ENCODE results near the gene SOCS3.
"Not testable (repeated sequence)": the region's sequence is repeated elsewhere in the genome, so short reads cannot be mapped to it uniquely, and the experiment has no call there.

Gene SOCS3

DNA sequence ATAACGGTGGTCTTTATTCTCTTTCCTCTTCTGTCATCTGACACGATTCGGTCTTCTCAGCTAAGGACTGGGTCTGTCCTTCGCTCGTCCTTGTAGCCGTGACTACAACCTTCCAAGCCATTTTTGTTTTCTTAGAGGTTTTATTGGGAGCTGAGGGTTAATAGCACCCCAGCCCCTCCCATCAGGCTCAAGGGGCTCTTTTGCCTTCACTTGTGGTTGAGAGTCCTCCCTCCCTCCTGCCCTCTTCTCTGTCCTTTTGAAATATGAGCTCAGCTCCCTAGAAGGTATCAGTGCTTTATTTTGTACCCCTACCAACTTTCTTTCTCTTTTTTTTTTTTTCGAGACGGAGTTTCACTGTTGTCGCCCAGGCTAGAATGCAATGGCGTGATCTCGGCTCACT lies 24.7 kb downstream of the SOCS3 start:
- H3K4me3 Mint-ChIP-seq = no peak overlapping the region
- ATAC-seq (replicated peaks) (no peak), DNase-seq (no peak)
- no peaks in the 10 kb centered on the region for H3K9me3 Mint-ChIP-seq
- H3K27me3 Mint-ChIP-seq = no peaks in the 10 kb centered on the region
- peaks cover 3% of the 10 kb centered on the region for H3K36me3 Mint-ChIP-seq (ENCODE audit: insufficient read depth)
- H3K27ac Mint-ChIP-seq = peak overlapping the region in 1 of 2 donors; percentile 87
- H3K4me1 Mint-ChIP-seq (ENCODE audit: low read depth in 2 of 2) = peaks cover 19 to 21% of the 10 kb centered on the region in 2 donors

- Mint-ChIP-seq H3K9me3 (no peaks in the 10 kb centered on the region), H3K27ac (peak overlapping the region; percentile 84 to 97), H3K4me1 (ENCODE audit: low read depth in 2 of 2) (peaks cover 20 to 26% of the 10 kb centered on the region in 2 donors), H3K4me3 (peak overlapping the region; percentile 4 to 51), H3K27me3 (no peaks in the 10 kb centered on the region), H3K36me3 (ENCODE audit: insufficient read depth) (peaks cover 3% of the 10 kb centered on the region)
- DNase-seq = no peak
- peak; percentile 64 for ATAC-seq (replicated peaks)
These were observed 26.9 kb downstream of the SOCS3 start for GRCh38 chr17:78332991-78333390.

- not testable (repeated sequence) for H3K27me3 Mint-ChIP-seq
- peak overlapping the region; percentile 67 to 84 for H3K27ac Mint-ChIP-seq
These were observed 28.5 kb downstream of the SOCS3 start for GRCh38 chr17:78331355-78331754.

DNA sequence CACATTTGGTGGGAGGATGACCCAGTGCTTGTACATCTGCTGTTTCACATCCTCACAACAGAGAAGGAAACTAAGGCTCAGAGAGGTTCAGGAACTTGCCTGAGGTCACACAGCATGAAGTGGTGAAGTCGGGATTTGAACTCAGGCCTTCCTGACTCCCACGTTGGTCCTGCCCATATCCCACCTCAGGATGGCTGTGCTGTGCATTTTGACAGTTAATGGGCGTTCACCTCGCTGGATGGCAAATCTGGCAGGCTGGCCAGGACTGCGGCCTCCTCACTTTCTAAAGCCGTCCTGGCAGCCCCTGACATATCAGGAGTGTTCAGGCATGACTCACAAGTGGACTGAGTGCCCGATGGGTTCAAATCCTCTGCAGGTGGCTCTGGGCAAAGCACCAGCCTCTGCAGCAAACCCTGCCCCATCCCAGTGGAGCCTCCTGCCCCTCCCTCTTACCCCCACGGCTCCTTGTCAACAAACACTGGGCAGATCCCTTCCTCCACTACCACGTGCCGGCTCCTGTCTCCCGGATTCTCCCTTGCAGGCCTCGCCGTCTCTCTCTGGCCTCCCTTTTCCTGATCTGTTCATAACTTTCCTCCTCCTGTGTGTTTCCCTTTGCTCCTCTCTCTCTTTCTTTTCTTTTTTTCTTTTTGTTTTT lies 29.2 kb downstream of the SOCS3 start:
- H3K27ac Mint-ChIP-seq = peak overlapping the region in 1 of 2 donors; percentile 67
- H3K4me1 Mint-ChIP-seq (ENCODE audit: low read depth in 2 of 2) = peaks cover 20 to 26% of the 10 kb centered on the region in 2 donors
- ATAC-seq (replicated peaks) = no peak

More at GRCh38 chr17:78331355-78331754, 28.5 kb downstream of the SOCS3 start:
- peaks cover 20 to 26% of the 10 kb centered on the region in 2 donors for H3K4me1 Mint-ChIP-seq (ENCODE audit: low read depth in 2 of 2)
- not testable (repeated sequence) for H3K9me3 Mint-ChIP-seq; ATAC-seq (replicated peaks); H3K36me3 Mint-ChIP-seq (ENCODE audit: insufficient read depth); DNase-seq; H3K4me3 Mint-ChIP-seq

GRCh38 chr17:78329263-78330059 lies 30.4 kb downstream of the SOCS3 start:
- Mint-ChIP-seq H3K36me3 (ENCODE audit: insufficient read depth) (peaks cover 3% of the 10 kb centered on the region), H3K4me3 (no peak overlapping the region), H3K27ac (peak overlapping the region; percentile 48 to 49), H3K4me1 (ENCODE audit: low read depth in 2 of 2) (peaks cover 21 to 27% of the 10 kb centered on the region in 2 donors), H3K27me3 (no peaks in the 10 kb centered on the region), H3K9me3 (no peaks in the 10 kb centered on the region)
- ATAC-seq (replicated peaks) (peak; percentile 62), DNase-seq (no peak)

More for the DNA sequence above, 29.2 kb downstream of the SOCS3 start:
- H3K36me3 Mint-ChIP-seq (ENCODE audit: insufficient read depth) = peaks cover 3% of the 10 kb centered on the region
- no peak for DNase-seq
- H3K9me3 Mint-ChIP-seq = no peaks in the 10 kb centered on the region
- no peaks in the 10 kb centered on the region for H3K27me3 Mint-ChIP-seq
- H3K4me3 Mint-ChIP-seq = no peak overlapping the region

DNA sequence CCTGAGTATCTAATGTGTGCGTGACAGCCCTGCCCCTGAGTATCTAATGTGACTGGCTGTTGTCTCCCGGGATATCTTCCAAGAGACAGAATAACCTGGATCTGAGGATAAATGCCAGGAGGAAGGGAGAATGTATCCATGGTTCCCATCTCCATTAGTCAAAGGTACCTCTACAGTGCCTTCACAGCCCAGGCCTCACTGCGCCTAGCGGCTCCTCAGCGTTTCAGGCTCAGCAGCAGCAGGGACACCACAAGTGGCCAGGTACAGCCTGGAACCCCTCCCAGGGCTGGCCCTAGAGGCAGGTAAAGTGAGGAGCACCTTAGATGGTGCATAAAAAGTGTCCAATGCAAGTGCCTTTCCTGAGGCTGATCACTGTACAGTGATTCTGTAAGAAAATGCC lies 32.0 kb downstream of the SOCS3 start:
- Mint-ChIP-seq H3K27me3 (no peaks in the 10 kb centered on the region), H3K27ac (no peak overlapping the region), H3K9me3 (no peaks in the 10 kb centered on the region), H3K4me3 (peak overlapping the region in 1 of 2 donors; percentile 44), H3K36me3 (ENCODE audit: insufficient read depth) (no peaks in the 10 kb centered on the region), H3K4me1 (ENCODE audit: low read depth in 2 of 2) (peaks cover 20 to 28% of the 10 kb centered on the region in 2 donors)
- DNase-seq (no peak), ATAC-seq (replicated peaks) (no peak)

GRCh38 chr17:78325076-78325687 lies 34.7 kb downstream of the SOCS3 start:
- no peak for ATAC-seq (replicated peaks)
- Mint-ChIP-seq H3K9me3 (no peaks in the 10 kb centered on the region), H3K36me3 (ENCODE audit: insufficient read depth) (no peaks in the 10 kb centered on the region), H3K4me1 (ENCODE audit: low read depth in 2 of 2) (peaks cover 15 to 25% of the 10 kb centered on the region in 2 donors), H3K27ac (peak overlapping the region in 1 of 2 donors; percentile 19), H3K4me3 (peak overlapping the region in 1 of 2 donors; percentile 45), H3K27me3 (no peaks in the 10 kb centered on the region)
- DNase-seq = no peak

DNA sequence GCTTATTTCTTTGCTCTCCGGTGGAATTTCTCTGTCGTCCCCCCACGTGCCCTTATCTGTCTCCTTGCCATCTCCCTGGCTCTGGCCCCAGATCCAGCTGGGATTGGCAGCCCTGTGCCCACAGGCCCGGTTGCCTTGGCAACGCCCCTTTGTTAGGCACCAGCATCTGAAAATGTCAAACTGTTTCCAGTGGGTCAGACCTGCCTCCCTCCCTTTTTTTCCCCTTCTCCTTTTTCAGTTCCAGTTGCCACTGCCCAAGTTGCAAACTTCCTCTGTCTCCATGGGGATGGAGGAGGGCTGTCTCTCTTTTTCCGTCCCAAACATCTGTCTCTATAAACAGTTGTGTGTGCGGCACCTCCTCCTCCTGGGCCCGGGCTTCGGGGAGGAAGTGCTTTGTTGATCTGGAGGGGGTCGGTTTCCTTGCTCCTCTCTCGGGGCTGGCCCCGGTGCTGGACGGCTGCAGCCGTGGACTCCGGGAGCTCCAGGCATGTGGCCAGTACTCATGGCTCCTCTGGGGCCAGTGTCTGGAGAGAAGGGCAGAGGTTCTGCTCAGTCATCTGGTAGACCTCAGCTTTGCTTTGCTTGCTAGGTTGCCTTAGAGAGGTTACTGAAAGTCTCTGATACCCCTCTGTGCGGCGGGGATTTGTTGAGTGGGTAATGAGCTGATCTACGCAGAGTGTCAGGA lies 35.3 kb downstream of the SOCS3 start:
- ATAC-seq (replicated peaks) (no peak), DNase-seq (no peak)
- H3K27ac Mint-ChIP-seq = peak overlapping the region; percentile 19 to 47
- peaks cover 15 to 22% of the 10 kb centered on the region in 2 donors for H3K4me1 Mint-ChIP-seq (ENCODE audit: low read depth in 2 of 2)
- no peaks in the 10 kb centered on the region for H3K9me3 Mint-ChIP-seq
- H3K27me3 Mint-ChIP-seq = no peaks in the 10 kb centered on the region
- H3K4me3 Mint-ChIP-seq = peak overlapping the region in 1 of 2 donors; percentile 45
- no peaks in the 10 kb centered on the region for H3K36me3 Mint-ChIP-seq (ENCODE audit: insufficient read depth)

GRCh38 chr17:78323826-78324390 lies 36.0 kb downstream of the SOCS3 start:
- H3K4me3 Mint-ChIP-seq = no peak overlapping the region

GRCh38 chr17:78322858-78323455 lies 36.9 kb downstream of the SOCS3 start:
- Mint-ChIP-seq H3K4me1 (ENCODE audit: low read depth in 2 of 2) (peaks cover 7 to 13% of the 10 kb centered on the region in 2 donors), H3K36me3 (ENCODE audit: insufficient read depth) (no peaks in the 10 kb centered on the region), H3K27me3 (no peaks in the 10 kb centered on the region), H3K9me3 (no peaks in the 10 kb centered on the region), H3K4me3 (no peak overlapping the region), H3K27ac (no peak overlapping the region)
- DNase-seq (no peak), ATAC-seq (replicated peaks) (no peak)

More at GRCh38 chr17:78323826-78324390, 36.0 kb downstream of the SOCS3 start:
- Mint-ChIP-seq H3K27ac (peak overlapping the region; percentile 19 to 47), H3K36me3 (ENCODE audit: insufficient read depth) (no peaks in the 10 kb centered on the region), H3K9me3 (no peaks in the 10 kb centered on the region), H3K4me1 (ENCODE audit: low read depth in 2 of 2) (peaks cover 12 to 16% of the 10 kb centered on the region in 2 donors), H3K27me3 (no peaks in the 10 kb centered on the region)
- ATAC-seq (replicated peaks) (no peak), DNase-seq (no peak)

GRCh38 chr17:78322327-78322857 lies 37.5 kb downstream of the SOCS3 start:
- no peak for ATAC-seq (replicated peaks)
- H3K27me3 Mint-ChIP-seq = peaks cover 0 to 4% of the 10 kb centered on the region in 2 donors
- H3K4me3 Mint-ChIP-seq = no peak overlapping the region
- peaks cover 10 to 13% of the 10 kb centered on the region in 2 donors for H3K4me1 Mint-ChIP-seq (ENCODE audit: low read depth in 2 of 2)
- no peak overlapping the region for H3K27ac Mint-ChIP-seq
- H3K9me3 Mint-ChIP-seq = no peaks in the 10 kb centered on the region
- H3K36me3 Mint-ChIP-seq (ENCODE audit: insufficient read depth) = no peaks in the 10 kb centered on the region
- no peak for DNase-seq

DNA sequence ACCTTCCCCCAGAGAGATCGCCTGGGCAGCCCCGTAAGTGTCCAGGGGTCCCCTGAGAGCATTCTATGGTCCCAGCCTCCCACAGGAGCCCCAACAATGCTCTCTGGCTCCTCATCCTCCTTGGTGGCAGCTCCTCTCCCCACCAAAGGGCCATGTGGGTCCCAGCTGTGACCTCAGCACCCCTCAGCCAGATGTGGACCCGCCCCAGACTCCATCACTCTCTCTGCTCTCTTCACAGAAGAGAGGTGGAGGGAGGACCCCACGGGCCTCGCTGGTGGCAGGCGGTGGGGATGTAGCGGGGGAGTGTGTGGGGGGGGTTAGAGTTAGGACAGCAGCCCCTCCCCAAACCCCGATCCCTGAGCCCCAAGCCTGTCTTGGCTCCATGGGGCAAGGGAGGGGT lies 41.0 kb downstream of the SOCS3 start:
- Mint-ChIP-seq H3K4me3 (no peak overlapping the region), H3K36me3 (ENCODE audit: insufficient read depth) (no peaks in the 10 kb centered on the region), H3K27me3 (peaks cover 0 to 12% of the 10 kb centered on the region in 2 donors), H3K27ac (no peak overlapping the region), H3K9me3 (no peaks in the 10 kb centered on the region), H3K4me1 (ENCODE audit: low read depth in 2 of 2) (peaks cover 21 to 23% of the 10 kb centered on the region in 2 donors)
- no peak for DNase-seq
- no peak for ATAC-seq (replicated peaks)
